Activated naive CD8-positive, alpha-beta T cell treated with anti-CD3 and anti-CD28 coated beads for 36 hours (primary cell): ENCODE measurements around the gene MBOAT7. TPM values are rescaled to one million over a fixed set of nuclear protein-coding genes. Genes with fewer than 3 reads are reported as not detected.

Experiments used
- DNase-seq: peaks from one replicate; pipeline ENCODE4 v3.0.0; 2021
- H3K27ac Mint-ChIP-seq: one replicate; pipeline ENCODE4 v1.8.0; 2022; ENCODE audit warnings: mild to moderate bottlenecking, moderate library complexity, mixed read lengths
- H3K27me3 Mint-ChIP-seq: one replicate; pipeline ENCODE4 v1.8.0; 2022; ENCODE audit warnings: mild to moderate bottlenecking, mixed read lengths
- H3K36me3 Mint-ChIP-seq: one replicate; pipeline ENCODE4 v1.8.0; 2021; ENCODE audit warnings: mild to moderate bottlenecking, mixed read lengths
- H3K4me1 Mint-ChIP-seq: one replicate; pipeline ENCODE4 v1.8.0; 2021; ENCODE audit warnings: mixed read lengths
- H3K4me3 Mint-ChIP-seq: one replicate; pipeline ENCODE4 v1.8.0; 2022; ENCODE audit warnings: mild to moderate bottlenecking, moderate library complexity, mixed read lengths
- H3K9me3 Mint-ChIP-seq: one replicate; pipeline ENCODE4 v1.8.0; 2022; ENCODE audit warnings: mixed read lengths
- total RNA-seq, 2 experiments: library from RNA; stranded (reverse); gene quantifications; one replicate each; pipeline ENCODE4 v1.2.3, GENCODE V29; 2021

Gene MBOAT7
- total RNA-seq, 2 experiments from 2014 or later, result 57.0 to 57.1 TPM

- Mint-ChIP-seq H3K27ac (peak overlapping the region; percentile 16), H3K4me3 (no peak overlapping the region), H3K4me1 (peaks cover 19% of the 10 kb centered on the region), H3K36me3 (peaks cover 38% of the 10 kb centered on the region), H3K27me3 (no peaks in the 10 kb centered on the region), H3K9me3 (no peaks in the 10 kb centered on the region)
- no peak for DNase-seq
Observed at GRCh38 chr19:54152267-54152666, 37.1 kb downstream of the MBOAT7 start.

GRCh38 chr19:54151362-54152035 lies 37.9 kb downstream of the MBOAT7 start:
- Mint-ChIP-seq H3K27me3 (no peaks in the 10 kb centered on the region), H3K36me3 (peaks cover 42% of the 10 kb centered on the region)

GRCh38 chr19:54149021-54149812 lies 40.2 kb downstream of the MBOAT7 start:
- Mint-ChIP-seq H3K27me3 (no peaks in the 10 kb centered on the region), H3K4me1 (peaks cover 6% of the 10 kb centered on the region), H3K27ac (no peak overlapping the region), H3K9me3 (no peaks in the 10 kb centered on the region), H3K4me3 (no peak overlapping the region), H3K36me3 (peaks cover 35% of the 10 kb centered on the region)
- no peak for DNase-seq

More at GRCh38 chr19:54151362-54152035, 37.9 kb downstream of the MBOAT7 start:
- H3K4me1 Mint-ChIP-seq, result peaks cover 16% of the 10 kb centered on the region
- no peak overlapping the region for H3K4me3 Mint-ChIP-seq
- H3K27ac Mint-ChIP-seq, result no peak overlapping the region
- H3K9me3 Mint-ChIP-seq, result no peaks in the 10 kb centered on the region
- no peak for DNase-seq

GRCh38 chr19:54148158-54148557 lies 41.2 kb downstream of the MBOAT7 start:
- no peaks in the 10 kb centered on the region for H3K27me3 Mint-ChIP-seq
- no peak overlapping the region for H3K4me3 Mint-ChIP-seq
- peaks cover 27% of the 10 kb centered on the region for H3K36me3 Mint-ChIP-seq

GRCh38 chr19:54147676-54148075 lies 41.7 kb downstream of the MBOAT7 start:
- H3K27ac Mint-ChIP-seq, result no peak overlapping the region
- no peaks in the 10 kb centered on the region for H3K4me1 Mint-ChIP-seq
- H3K4me3 Mint-ChIP-seq, result no peak overlapping the region
- peaks cover 25% of the 10 kb centered on the region for H3K36me3 Mint-ChIP-seq
- no peak for DNase-seq
- H3K27me3 Mint-ChIP-seq, result no peaks in the 10 kb centered on the region
- H3K9me3 Mint-ChIP-seq, result no peaks in the 10 kb centered on the region

More at GRCh38 chr19:54148158-54148557, 41.2 kb downstream of the MBOAT7 start:
- no peak for DNase-seq
- H3K4me1 Mint-ChIP-seq, result no peaks in the 10 kb centered on the region
- H3K27ac Mint-ChIP-seq, result no peak overlapping the region
- H3K9me3 Mint-ChIP-seq, result no peaks in the 10 kb centered on the region

GRCh38 chr19:54145541-54146158 lies 43.7 kb downstream of the MBOAT7 start:
- peaks cover 25% of the 10 kb centered on the region for H3K36me3 Mint-ChIP-seq
- no peaks in the 10 kb centered on the region for H3K9me3 Mint-ChIP-seq
- no peak overlapping the region for H3K4me3 Mint-ChIP-seq
- H3K27ac Mint-ChIP-seq, result no peak overlapping the region
- no peaks in the 10 kb centered on the region for H3K27me3 Mint-ChIP-seq
- H3K4me1 Mint-ChIP-seq, result peaks cover 10% of the 10 kb centered on the region
- no peak for DNase-seq

- DNase-seq, result no peak
- peaks cover 30% of the 10 kb centered on the region for H3K4me1 Mint-ChIP-seq
- H3K27me3 Mint-ChIP-seq, result peaks cover 2% of the 10 kb centered on the region
- H3K36me3 Mint-ChIP-seq, result peaks cover 20% of the 10 kb centered on the region
- H3K27ac Mint-ChIP-seq, result peak overlapping the region; percentile 39
- H3K9me3 Mint-ChIP-seq, result no peaks in the 10 kb centered on the region
- H3K4me3 Mint-ChIP-seq, result no peak overlapping the region
Observed at GRCh38 chr19:54142166-54142780, 47.1 kb downstream of the MBOAT7 start.

GRCh38 chr19:54141356-54141755 lies 48.0 kb downstream of the MBOAT7 start:
- H3K27ac Mint-ChIP-seq, result peak overlapping the region; percentile 39
- peaks cover 13% of the 10 kb centered on the region for H3K36me3 Mint-ChIP-seq
- no peak for DNase-seq
- no peak overlapping the region for H3K4me3 Mint-ChIP-seq
- H3K4me1 Mint-ChIP-seq, result peaks cover 34% of the 10 kb centered on the region
- peaks cover 4% of the 10 kb centered on the region for H3K27me3 Mint-ChIP-seq
- H3K9me3 Mint-ChIP-seq, result no peaks in the 10 kb centered on the region

GRCh38 chr19:54138489-54139256 lies 50.7 kb downstream of the MBOAT7 start:
- Mint-ChIP-seq H3K4me3 (peak overlapping the region; percentile 94), H3K27me3 (peaks cover 10% of the 10 kb centered on the region), H3K9me3 (no peaks in the 10 kb centered on the region), H3K36me3 (peaks cover 7% of the 10 kb centered on the region), H3K27ac (peak overlapping the region; percentile 92), H3K4me1 (peaks cover 44% of the 10 kb centered on the region)
- peak; percentile 48 for DNase-seq

- H3K4me1 Mint-ChIP-seq, result peaks cover 44% of the 10 kb centered on the region
- H3K9me3 Mint-ChIP-seq, result no peaks in the 10 kb centered on the region
- peaks cover 7% of the 10 kb centered on the region for H3K36me3 Mint-ChIP-seq
- H3K27me3 Mint-ChIP-seq, result peaks cover 10% of the 10 kb centered on the region
- peak; percentile 51 for DNase-seq
- H3K4me3 Mint-ChIP-seq, result peak within 1 kb of the TSS; percentile 94
- peak within 1 kb of the TSS; percentile 92 for H3K27ac Mint-ChIP-seq
Observed at GRCh38 chr19:54137699-54138488, 51.5 kb downstream of the MBOAT7 start, which contains the start of gene CNOT3. Gene CNOT3, plus strand, starts transcription at chr19:54137762. Its CDS starts 5,217 bp downstream, at chr19:54142979.

- no peaks in the 10 kb centered on the region for H3K9me3 Mint-ChIP-seq
- H3K27me3 Mint-ChIP-seq, result peaks cover 10% of the 10 kb centered on the region
- peak; percentile 99 for DNase-seq
- peaks cover 44% of the 10 kb centered on the region for H3K4me1 Mint-ChIP-seq
- H3K4me3 Mint-ChIP-seq, result peak overlapping the region; percentile 94
- H3K36me3 Mint-ChIP-seq, result peaks cover 7% of the 10 kb centered on the region
- peak overlapping the region; percentile 87 for H3K27ac Mint-ChIP-seq
Observed at GRCh38 chr19:54136864-54137698, 52.3 kb downstream of the MBOAT7 start.

GRCh38 chr19:54136086-54136863 lies 53.1 kb downstream of the MBOAT7 start:
- Mint-ChIP-seq H3K9me3 (no peaks in the 10 kb centered on the region), H3K27me3 (peaks cover 10% of the 10 kb centered on the region), H3K4me3 (peak overlapping the region; percentile 94), H3K4me1 (peaks cover 37% of the 10 kb centered on the region), H3K36me3 (peaks cover 7% of the 10 kb centered on the region), H3K27ac (peak overlapping the region; percentile 87)
- no peak for DNase-seq
